ENCODE measurements around the gene MRAP.
"Not testable (repeated sequence)": the region's sequence is repeated elsewhere in the genome, so short reads cannot be mapped to it uniquely, and the experiment has no call there.

Gene MRAP

DNA sequence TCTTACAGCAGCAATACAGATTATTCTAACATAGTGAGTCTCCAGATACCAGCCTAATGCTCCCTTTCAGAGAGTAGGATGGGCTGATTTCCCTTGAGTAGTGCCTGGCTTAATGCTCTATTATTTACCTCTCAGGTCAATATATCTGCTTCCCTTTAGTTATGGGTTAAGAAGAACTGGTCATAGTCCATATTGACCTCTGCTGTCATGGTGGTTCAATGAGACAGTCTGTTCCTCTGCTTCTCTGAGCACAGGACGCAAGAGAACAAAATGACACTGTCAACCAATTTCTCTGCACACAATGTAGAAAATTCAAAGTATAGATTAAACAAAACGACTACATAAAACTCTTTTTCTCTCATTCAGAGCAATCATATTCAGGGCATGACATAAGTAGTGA is 2.9 kb downstream of the MRAP start:
- no peak for DNase-seq

DNA sequence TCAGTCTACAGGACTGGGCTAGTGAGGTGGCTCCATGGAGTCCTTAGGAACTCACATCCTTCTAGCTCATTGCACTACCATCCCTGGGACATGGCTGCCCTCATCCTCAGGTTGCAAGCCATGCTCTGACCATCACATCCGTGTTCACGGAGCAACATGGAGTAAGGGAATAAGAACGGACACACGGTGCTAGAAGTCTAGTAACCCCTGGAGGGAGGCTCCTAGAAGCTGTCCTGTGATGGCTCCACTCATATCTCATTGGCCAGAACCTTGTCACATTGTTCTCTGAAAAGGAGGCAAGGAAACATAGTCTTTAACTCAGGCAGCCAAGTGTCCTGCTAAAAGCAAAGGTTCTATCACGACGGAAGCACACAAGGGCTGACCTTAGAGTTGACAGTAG is 3.9 kb downstream of the MRAP start:
- DNase-seq, result no peak

DNA sequence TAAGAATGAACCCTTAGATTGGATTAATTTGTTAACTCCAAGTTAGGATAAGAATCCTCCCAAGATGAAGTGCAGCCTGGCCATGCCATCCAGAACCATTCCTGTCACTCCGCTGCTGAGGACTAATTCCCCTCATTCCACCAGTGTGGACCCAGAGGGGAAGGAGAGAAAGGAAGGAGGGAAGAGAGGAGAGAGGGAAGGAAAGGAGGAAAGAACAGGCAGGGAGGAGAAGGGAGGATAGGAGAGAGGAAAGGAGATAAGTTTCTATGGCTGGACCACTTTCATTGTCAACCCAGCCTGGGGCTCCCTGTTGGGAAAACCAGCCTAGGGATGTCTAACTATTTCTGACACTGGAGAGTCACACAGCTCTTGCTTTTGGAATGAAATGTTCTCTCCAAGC is 4.7 kb downstream of the MRAP start:
- no peak for DNase-seq

DNA sequence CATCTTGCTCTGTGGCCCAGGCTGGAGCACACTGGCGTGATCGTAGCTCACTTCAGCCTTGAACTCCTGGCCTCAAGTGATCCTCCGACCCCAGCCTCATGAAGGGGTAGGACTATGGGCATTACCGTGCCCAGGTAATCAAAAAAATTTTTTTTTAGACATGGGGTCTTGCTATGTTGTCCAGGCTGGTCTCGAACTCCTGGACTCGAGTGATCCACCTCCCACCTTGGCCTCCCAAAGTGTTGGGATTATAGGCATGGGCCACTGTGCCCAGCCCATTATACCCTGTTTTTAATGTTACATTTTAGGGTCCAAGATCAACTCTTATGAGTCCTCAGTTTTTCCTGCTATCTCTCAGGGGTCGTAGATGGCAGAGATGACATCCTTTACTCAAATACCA is 6.3 kb downstream of the MRAP start:
- DNase-seq, result no peak

DNA sequence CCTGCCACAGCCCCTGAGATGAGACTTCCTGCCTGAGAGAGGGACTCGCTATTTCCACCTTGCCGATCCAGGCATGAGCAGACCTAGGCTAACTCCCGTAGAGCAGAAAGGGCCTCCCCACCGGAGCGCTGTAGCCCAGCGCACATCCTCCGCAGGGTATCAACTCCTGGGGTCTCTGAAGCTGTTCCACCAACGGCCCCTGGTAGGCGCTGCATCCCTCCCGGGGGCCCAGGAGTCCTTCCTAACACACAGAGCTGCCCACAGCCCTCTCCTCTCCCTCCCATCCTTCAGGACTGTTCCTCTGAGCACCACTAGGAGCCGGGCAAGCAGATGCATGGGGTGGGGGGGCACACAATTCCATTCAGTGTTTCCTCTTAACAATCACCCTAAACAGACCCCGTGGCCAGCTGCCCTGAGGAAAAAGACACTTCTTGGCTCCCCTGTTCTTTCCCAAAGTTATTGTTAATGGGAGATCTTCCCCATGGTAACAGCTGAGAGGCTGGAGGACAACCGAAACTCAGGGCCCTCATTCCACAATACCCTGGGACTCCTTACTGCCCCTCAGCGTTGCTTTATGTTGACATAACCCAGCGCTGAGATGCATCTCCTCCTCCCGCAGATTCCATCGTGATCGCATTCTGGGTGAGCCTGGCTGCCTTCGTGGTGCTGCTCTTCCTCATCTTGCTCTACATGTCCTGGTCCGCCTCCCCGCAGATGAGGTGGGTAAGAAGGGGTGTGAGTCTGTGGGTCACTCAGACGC is 7.5 kb downstream of the MRAP start:
- DNase-seq, result no peak

DNA sequence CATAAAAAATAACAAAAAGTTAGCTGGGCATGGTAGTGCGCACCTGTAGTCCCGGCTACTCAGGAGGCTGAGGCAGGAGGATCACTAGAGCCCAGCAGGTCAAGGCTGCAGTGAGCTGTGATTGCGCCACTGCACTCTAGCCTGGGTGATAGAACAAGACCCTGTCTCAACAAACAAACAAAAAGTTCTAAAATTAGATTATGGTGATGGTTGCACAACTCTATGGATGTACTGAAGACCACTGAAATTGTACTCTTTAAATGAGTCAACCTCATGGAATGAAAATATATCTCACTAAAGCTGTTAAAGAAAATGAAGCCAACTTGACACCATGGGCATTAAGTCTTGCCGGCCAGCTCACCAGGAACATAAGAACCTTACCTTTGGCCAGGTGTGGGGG is 9.1 kb downstream of the MRAP start:
- DNase-seq, result no peak

DNA sequence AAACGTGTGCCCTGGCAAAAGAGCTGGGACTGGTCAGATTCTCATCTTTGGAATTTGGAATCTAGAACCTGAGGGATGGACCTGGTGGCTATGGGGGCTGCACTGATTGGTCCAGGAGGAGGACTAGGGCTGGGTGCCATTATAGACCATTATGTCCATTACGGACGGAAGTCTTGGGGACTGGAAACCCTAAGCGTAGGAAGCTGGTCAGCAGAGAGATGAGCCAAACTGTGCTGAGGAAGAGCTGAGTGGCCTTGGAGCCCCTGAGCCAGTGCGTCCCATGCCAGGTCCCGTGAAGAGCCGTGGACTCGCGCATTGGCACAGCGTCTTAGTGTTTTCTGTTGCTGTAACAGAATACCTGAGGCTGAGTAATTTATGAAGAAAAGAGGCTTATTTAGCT is 10.0 kb downstream of the MRAP start:
- no peak for DNase-seq

DNA sequence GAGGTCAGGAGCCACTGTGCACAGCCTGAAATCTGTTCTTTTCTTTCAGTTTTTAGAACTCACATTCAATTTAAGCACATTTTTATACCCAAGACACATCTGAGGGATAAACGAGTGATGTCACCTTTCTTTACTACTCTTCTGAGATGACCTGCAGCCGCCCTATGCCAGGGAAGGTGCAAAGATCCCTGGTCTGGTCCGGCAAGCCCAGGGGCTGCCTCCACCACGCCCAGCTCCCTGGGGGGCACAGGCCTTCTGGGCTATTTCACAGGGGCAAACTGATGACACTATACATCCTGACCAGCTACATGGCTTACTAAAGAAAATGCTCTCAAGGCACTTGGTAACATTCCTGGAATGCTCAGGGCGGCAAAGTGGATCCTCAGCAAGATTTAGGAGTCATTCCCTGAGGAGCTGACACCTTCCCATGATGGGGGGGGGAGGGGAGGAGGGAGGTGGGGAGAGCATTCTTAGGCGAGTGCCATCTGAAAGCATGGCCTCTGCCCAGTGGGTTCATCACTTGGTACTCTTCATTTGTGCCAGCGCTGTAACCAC is 11.3 kb downstream of the MRAP start:
- DNase-seq, result no peak

- DNase-seq, result not testable (repeated sequence)
These were observed 12.3 kb downstream of the MRAP start for GRCh38 chr21:32310976-32311375.

DNA sequence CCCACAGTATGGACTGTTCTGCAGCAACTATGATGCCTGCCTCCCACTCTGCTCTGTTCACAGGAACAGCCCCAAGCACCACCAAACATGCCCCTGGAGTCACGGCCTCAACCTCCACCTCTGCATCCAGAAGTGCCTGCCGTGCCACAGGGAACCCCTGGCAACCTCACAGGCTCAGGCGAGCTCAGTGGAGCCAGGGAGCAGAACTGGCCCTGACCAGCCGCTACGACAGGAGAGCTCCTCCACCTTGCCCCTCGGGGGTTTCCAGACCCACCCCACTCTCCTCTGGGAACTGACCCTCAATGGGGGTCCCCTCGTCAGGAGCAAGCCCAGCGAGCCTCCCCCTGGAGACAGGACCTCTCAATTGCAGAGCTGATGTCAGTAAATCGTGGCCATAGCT is 13.0 kb downstream of the MRAP start:
- DNase-seq, result no peak

GRCh38 chr21:32312326-32312725 is 13.7 kb downstream of the MRAP start:
- DNase-seq, result no peak

GRCh38 chr21:32312976-32313375 is 14.3 kb downstream of the MRAP start:
- DNase-seq, result no peak

- DNase-seq, result no peak
These were observed 16.2 kb downstream of the MRAP start for GRCh38 chr21:32314806-32315205.

DNA sequence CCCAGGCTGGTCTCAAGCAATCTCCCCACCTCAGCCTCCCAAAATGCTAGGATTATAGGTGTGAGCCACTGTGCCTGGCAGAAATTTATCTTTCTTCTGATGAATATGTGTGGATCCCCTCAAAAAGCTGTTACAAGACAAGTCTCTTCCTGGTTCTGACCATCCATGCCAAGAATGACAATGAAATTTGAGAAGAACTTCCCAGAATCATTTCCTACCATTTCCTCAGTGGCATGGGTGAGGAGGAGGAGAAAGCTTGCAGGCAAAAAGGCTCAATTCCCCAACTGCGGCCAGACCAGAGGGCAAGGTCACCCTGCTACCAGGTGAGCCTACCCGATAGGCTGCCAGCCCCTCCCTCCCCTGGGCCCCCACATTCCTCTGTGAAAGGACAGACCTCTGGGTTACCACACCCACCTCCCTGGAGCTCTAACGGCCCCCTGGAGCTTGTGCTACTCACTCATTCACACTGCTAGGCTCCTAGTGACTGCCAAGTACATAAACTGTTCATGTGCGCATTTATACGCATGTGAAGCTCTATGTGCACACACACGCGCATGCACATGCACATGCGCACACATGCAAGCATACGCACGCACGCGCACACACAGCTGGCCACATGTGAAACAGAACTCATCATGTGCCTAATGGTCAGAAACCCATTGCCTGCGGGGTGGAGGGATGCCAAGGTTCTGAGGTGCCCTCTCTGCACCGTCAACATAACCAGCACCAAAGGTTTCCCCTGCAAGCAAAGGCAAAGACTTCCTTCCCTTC is 17.0 kb downstream of the MRAP start:
- DNase-seq, result no peak

- DNase-seq, result no peak
These were observed 17.9 kb downstream of the MRAP start for GRCh38 chr21:32316361-32317215.

DNA sequence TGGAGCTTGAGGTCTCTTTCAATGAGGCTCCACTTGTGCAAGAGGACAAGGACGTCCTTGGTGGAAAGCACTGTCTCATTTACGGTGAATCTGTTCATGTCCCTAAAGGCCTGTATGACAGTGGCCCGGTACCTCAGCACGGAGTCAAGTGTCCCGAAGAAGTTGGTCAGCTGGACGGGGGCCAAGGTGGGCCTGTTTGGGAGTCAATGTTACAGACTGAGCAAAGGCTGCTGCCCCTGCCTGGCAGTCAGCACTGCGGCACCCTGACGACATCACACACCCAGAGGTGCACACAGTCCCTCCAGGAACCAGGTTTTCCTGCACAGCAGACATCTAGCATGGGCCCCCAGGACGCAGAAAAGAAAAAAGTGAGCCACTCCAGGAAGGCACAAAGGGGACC is 19.1 kb downstream of the MRAP start:
- no peak for DNase-seq

- DNase-seq, result no peak
These were observed 20.4 kb downstream of the MRAP start for GRCh38 chr21:32319012-32319411.

DNA sequence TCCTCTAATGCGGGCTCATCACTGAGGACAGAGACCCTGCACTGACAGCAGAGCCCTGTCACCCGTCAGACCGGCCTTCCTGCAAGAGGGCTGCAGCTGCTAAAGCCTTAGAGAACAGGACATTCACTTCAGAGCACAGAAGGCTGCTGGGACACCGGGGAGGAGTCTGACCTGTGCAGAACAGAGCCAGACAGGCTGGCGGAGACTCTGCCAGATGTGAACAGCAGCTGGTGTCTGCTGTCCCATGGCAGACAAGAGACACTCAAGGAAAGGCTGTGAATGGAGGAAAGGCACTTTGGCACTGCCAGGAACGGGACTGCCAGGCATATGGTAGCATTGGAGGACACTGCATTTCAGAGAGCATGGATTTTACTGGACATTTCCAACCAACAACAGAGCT is 21.4 kb downstream of the MRAP start:
- DNase-seq, result no peak

DNA sequence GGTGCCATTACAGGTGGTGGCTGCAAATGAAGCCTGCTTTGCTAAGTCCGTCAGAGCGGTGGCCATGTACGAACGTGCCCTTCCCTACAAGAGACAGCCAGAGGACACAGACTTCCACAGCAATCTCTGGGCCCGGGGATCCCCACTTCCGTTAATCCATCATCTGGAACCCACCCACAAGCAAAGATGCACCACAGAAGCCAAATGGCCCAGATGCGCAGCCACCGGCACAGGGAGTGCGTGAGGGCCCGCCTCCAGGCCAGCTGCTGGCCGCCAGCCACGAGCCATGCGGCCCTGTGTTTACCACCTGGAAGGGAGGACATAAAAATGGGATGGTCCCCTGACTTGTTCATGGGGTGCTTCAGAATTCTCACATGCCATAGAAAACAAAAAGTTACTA is 22.1 kb downstream of the MRAP start:
- DNase-seq, result no peak

GRCh38 chr21:32321480-32321879 is 22.8 kb downstream of the MRAP start:
- no peak for DNase-seq

DNA sequence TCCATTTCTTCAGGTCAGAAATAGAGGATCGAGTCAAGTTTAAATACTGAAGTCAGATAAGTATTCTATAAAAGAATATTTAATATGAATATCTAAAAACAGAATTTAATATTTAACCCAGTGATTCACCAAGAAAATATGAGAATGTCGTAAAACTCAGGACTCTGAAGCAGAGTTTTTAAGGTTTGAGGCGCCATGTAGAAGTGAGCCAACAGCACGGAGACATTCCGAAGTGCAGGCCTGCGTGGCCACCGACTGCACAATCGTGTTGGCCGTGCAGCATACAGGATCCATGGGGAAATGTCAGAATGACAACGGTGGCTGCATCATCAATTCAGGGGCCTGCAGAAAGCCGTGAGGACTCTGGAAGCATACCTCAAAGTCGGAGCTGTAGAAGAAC is 23.4 kb downstream of the MRAP start:
- DNase-seq, result no peak

DNA sequence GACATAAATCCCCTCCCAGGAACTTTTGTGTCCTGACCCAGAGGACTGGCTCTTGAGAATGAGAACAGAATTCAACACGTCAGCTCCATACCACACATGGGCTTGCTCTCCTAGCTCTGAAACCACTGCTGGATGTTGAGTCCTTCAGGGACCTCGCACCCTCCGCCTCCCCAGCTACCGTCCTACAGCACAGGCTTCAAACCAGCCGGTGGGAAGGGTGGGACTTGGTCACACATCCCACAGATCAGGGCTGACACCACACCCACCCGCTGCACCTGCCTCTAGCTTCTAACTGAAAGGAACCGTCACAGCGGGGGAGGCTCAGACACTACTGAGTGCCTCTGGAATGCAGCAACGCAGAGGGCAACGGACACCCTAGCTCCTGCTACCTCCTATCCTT is 24.0 kb downstream of the MRAP start:
- DNase-seq, result no peak

DNA sequence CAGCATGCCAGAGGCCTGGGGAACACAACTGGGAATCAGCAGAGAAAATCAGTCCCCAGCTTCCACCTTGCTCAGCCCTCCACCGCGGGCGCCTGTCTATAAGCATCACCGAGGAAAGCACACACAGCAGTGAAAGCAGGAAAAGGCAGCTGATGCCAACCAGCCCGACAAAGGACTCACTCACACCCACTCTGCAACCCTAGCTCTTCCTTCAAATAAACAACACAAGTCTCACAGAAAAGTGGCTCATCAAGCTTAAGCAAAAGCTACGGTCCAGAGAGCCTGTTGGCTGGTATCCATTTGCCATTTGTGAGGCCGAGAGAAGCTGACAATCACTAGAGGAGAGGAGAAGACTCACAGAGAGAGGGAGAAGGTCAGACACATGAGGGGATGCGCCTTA is 27.1 kb downstream of the MRAP start:
- DNase-seq, result no peak

Measured in DMS153 (cell line).